Measurements from ENCODE around the gene ADGRG1. TPM values are rescaled to one million over a fixed set of nuclear protein-coding genes. Genes with fewer than 3 reads are reported as not detected.

ADGRG1 gene
- total and polyA plus RNA-seq, 5 donors = 10.2 to 24.1 (median 16.2) TPM

DNA sequence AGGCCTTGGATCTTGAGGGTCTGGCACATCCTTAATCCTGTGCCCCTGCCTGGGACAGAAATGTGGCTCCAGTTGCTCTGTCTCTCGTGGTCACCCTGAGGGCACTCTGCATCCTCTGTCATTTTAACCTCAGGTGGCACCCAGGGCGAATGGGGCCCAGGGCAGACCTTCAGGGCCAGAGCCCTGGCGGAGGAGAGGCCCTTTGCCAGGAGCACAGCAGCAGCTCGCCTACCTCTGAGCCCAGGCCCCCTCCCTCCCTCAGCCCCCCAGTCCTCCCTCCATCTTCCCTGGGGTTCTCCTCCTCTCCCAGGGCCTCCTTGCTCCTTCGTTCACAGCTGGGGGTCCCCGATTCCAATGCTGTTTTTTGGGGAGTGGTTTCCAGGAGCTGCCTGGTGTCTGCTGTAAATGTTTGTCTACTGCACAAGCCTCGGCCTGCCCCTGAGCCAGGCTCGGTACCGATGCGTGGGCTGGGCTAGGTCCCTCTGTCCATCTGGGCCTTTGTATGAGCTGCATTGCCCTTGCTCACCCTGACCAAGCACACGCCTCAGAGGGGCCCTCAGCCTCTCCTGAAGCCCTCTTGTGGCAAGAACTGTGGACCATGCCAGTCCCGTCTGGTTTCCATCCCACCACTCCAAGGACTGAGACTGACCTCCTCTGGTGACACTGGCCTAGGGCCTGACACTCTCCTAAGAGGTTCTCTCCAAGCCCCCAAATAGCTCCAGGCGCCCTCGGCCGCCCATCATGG lies 35.7 kb downstream of the ADGRG1 start:
- H3K27ac ChIP-seq (ENCODE audit: low read length) = no peak overlapping the region
- ATAC-seq (no peak), DNase-seq (no peak)
- intact Hi-C loops (cut with DNase I) = no loop called here
- H3K27me3 ChIP-seq (ENCODE audit: control insufficient read depth, insufficient read depth) = no peaks in the 10 kb centered on the region
- no peak overlapping the region for H3K4me3 ChIP-seq (ENCODE audit: low read length)
- 86% methylated on average over 15 of the region's 15 CpGs for WGBS
- H3K4me1 ChIP-seq (ENCODE audit: control insufficient read depth, insufficient read depth, low read length) = no peaks in the 10 kb centered on the region
- no peaks in the 10 kb centered on the region for H3K9me3 ChIP-seq (ENCODE audit: control insufficient read depth, low read length)

DNA sequence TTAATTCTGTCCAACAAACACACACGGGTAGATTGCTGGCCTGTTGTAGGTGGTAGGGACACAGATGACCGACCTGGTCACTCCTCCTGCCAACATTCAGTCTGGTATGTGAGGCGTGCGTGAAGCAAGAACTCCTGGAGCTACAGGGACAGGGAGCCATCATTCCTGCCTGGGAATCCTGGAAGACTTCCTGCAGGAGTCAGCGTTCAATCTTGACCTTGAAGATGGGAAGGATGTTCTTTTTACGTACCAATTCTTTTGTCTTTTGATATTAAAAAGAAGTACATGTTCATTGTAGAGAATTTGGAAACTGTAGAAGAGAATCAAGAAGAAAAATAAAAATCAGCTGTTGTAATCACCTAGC lies 36.2 kb downstream of the ADGRG1 start:
- intact Hi-C loops (cut with DNase I) = no loop called here
- WGBS = 80% methylated on average over 6 of the region's 6 CpGs
- no peaks in the 10 kb centered on the region for H3K9me3 ChIP-seq (ENCODE audit: control insufficient read depth, low read length)
- ATAC-seq (no peak), DNase-seq (no peak)
- H3K4me1 ChIP-seq (ENCODE audit: control insufficient read depth, insufficient read depth, low read length) = no peaks in the 10 kb centered on the region
- H3K27me3 ChIP-seq (ENCODE audit: control insufficient read depth, insufficient read depth) = no peaks in the 10 kb centered on the region
- no peak overlapping the region for H3K27ac ChIP-seq (ENCODE audit: low read length)
- H3K4me3 ChIP-seq (ENCODE audit: low read length) = no peak overlapping the region

DNA sequence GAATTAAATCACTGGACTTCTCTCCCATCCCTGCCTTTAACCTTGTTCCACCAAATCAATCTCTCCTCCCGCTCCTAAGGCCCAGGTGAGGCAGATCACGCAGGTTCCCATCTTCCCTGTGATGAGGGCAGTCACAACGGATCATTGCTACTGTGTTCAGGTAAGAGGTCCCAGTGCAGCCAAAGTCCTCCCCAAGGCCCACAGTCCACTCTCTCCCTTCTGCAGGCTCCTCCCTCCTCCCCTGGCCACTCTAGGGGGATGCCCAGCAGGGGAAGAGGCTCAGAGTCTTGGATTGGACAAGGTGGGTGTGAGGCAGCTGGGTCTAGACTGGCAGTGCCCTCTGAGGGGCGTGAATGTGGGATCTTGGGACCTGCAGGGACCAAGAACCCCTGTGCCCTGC lies 37.1 kb downstream of the ADGRG1 start:
- Histone ChIP-seq H3K4me1 (ENCODE audit: control insufficient read depth, insufficient read depth, low read length) (no peaks in the 10 kb centered on the region), H3K9me3 (ENCODE audit: control insufficient read depth, low read length) (no peaks in the 10 kb centered on the region), H3K4me3 (ENCODE audit: low read length) (no peak overlapping the region), H3K27me3 (ENCODE audit: control insufficient read depth, insufficient read depth) (no peaks in the 10 kb centered on the region), H3K27ac (ENCODE audit: low read length) (no peak overlapping the region)
- ATAC-seq = no peak
- intact Hi-C loops (cut with DNase I) = no loop called here
- no peak for DNase-seq
- WGBS = 67% methylated on average over 4 of the region's 4 CpGs

DNA sequence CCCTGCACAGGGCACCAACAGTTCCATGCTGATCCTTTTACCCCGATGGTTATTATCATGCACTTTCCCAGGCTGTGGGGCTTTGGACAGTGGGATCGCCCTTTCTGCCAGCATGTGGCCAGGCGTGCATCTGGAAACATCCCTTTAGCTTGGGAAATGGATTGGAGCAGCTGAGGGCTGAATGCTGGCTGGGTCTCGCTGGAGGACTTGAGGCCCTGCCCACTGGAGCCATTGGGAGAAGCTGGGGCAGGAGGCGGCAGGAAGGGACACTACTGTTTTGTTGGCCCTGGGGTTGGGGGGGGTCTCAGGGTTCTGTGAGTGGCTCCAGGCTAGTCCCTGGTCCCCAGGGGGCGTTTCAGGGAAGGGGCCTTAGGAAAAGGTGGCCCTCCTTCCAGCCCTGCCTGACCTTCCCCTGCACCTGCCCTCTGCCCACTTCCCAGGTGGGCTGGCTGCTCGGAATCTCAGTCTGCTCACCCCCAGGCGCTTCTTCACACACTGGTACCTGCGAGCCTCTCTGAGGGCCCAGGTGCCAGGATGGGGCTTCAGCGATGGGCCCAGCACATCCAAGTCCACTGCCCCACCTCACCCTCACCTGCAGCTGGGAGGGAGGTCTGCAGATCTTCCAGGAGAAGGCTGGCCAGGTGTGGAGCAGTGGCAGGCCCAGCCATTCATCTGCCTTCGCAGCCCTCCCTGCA lies 38.1 kb downstream of the ADGRG1 start:
- no peak overlapping the region for H3K27ac ChIP-seq (ENCODE audit: low read length)
- intact Hi-C loops (cut with DNase I) = no loop called here
- H3K9me3 ChIP-seq (ENCODE audit: control insufficient read depth, low read length) = no peaks in the 10 kb centered on the region
- no peaks in the 10 kb centered on the region for H3K4me1 ChIP-seq (ENCODE audit: control insufficient read depth, insufficient read depth, low read length)
- no peaks in the 10 kb centered on the region for H3K27me3 ChIP-seq (ENCODE audit: control insufficient read depth, insufficient read depth)
- DNase-seq = no peak
- no peak for ATAC-seq
- 77% methylated on average over 11 of the region's 11 CpGs for WGBS
- no peak overlapping the region for H3K4me3 ChIP-seq (ENCODE audit: low read length)

DNA sequence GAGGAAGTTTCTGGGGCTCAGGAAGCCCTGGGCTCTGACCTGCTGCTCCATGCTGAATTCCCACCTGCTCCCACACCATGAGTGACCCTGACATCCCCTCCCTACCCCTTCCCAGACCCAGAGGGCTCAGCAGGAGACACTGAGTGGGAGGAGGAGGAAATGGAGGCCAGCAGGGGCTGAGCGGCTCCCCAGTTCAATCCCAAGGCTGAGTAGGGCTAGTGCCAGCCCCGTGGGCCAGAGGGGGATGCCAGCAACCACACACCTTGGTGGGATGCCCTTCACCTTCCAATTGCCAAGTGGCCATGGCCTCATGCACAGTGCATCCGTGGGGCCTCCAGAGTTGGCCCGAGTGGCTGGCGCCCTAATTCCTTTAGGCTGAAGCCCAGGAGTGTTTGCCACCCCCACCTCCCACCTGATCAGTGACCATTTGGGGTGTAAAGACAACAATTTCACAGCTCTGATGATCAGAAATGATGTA lies 38.7 kb downstream of the ADGRG1 start:
- no peaks in the 10 kb centered on the region for H3K4me1 ChIP-seq (ENCODE audit: control insufficient read depth, insufficient read depth, low read length)
- intact Hi-C loops (cut with DNase I) = no loop called here
- WGBS = 67% methylated on average over 5 of the region's 5 CpGs
- ATAC-seq = peak in 1 of 2 donors; percentile 6
- H3K9me3 ChIP-seq (ENCODE audit: control insufficient read depth, low read length) = no peaks in the 10 kb centered on the region
- H3K27ac ChIP-seq (ENCODE audit: low read length) = no peak overlapping the region
- DNase-seq = no peak
- no peaks in the 10 kb centered on the region for H3K27me3 ChIP-seq (ENCODE audit: control insufficient read depth, insufficient read depth)
- no peak overlapping the region for H3K4me3 ChIP-seq (ENCODE audit: low read length)

DNA sequence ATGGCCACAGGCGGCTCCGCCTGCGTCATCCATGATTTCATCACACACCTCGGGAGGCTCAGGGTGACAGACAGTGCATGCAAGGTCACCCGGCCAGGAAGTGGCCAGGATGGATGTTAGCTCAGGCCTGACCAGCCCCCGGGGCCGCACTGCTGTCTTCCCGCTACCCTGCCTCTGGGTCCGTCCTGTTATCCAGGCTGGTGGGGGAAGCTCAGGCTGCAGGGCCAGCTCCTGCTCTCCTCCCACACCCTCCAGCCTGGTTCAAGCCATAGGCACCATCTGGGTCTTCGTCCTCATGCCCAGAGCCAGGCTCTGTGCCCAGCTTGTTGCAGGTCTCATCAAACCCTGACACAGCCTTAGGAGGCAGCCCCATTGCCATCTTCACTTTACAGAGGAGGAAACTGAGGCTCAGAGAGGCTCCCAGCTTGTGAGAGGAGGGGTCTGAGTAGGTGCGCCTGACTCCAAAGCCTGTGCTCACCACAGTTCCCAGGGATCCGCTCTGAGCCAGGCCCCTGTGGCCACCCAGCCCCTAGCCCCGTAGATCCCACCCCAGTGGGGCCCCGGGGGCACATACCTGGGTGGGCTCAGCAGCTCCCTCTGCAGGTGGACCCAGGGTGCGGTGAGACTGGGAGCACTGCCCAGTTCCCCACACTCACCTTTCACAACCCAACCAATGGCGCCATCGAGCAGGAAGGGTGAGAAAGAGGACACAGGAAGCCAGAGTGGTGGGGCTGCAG lies 39.3 kb downstream of the ADGRG1 start:
- no peaks in the 10 kb centered on the region for H3K27me3 ChIP-seq (ENCODE audit: control insufficient read depth, insufficient read depth)
- H3K27ac ChIP-seq (ENCODE audit: low read length) = no peak overlapping the region
- H3K9me3 ChIP-seq (ENCODE audit: control insufficient read depth, low read length) = no peaks in the 10 kb centered on the region
- ATAC-seq = peak in 1 of 2 donors; percentile 35
- 70% methylated on average over 17 of the region's 17 CpGs for WGBS
- peak in 2 of 3 donors; percentile 63 to 65 for DNase-seq
- no peaks in the 10 kb centered on the region for H3K4me1 ChIP-seq (ENCODE audit: control insufficient read depth, insufficient read depth, low read length)
- intact Hi-C loops (cut with DNase I) = no loop called here
- no peak overlapping the region for H3K4me3 ChIP-seq (ENCODE audit: low read length)

DNA sequence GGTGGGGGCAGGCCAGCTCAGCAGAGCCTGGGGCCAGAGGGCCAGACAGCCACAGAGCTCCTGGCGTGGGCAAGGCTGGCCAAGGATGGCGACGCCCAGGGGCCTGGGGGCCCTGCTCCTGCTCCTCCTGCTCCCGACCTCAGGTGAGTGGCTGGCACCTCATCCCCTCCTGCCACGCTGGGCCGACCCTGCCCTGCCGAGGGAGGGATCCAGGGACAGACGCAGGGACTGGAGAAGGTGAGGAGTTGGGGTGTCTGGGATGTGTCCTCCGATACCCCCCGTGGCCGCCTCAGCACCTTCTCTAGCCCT lies 39.8 kb downstream of the ADGRG1 start, which contains the start of gene ADGRG3:
Gene ADGRG3, plus strand, starts transcription at position 44 of the 309 bp plus-strand sequence. Its CDS starts 42 bp downstream, at position 86.
- Histone ChIP-seq H3K27me3 (ENCODE audit: control insufficient read depth, insufficient read depth) (no peaks in the 10 kb centered on the region), H3K27ac (ENCODE audit: low read length) (no peak within 1 kb of the TSS), H3K4me3 (ENCODE audit: low read length) (no peak within 1 kb of the TSS), H3K4me1 (ENCODE audit: control insufficient read depth, insufficient read depth, low read length) (no peaks in the 10 kb centered on the region), H3K9me3 (ENCODE audit: control insufficient read depth, low read length) (no peaks in the 10 kb centered on the region)
- DNase-seq (no peak), ATAC-seq (peak in 1 of 2 donors; percentile 28)
- intact Hi-C loops (cut with DNase I) = no loop called here
- 89% methylated on average over 11 of the region's 11 CpGs for WGBS

DNA sequence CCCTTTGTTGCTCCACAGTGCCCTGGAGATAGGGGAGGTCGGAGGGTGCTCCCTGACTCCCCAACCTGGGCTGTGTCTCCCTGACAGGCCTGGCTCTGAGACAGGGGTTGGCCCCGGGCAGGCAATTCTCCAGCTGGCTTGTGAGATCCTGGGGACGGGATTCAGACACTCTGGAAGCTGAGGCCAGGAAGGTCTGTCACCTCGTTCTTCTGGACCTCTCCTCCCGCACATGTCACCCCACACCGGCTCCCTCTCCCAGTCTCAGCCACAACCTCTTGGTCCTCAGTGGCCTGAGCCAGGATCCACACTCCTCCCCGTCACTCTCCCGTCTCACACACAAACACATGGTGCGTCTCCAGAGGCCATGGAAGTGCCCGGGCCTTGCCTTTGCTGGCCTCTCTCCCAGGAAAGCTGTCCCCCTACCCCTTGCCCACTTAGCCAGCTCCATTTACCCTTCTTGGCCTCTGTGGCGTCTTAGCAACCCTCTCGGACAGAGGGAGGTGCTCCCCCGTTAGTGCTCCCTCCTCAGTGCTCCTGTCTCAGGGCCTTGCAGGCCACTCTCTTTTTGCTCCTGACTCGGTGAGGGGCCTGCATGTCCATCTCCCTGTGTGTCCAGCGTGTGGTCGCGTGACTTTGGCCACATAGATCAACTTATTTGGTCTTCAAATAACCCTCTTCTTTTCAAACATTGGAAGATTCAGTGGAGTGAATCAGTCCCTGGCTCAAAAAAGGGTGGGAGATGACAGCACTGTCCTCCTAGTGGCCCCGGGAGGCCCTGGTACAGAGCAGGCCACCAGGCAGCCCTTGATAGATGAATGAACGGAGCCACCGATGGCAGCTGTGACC lies 40.4 kb downstream of the ADGRG1 start:
- Histone ChIP-seq H3K4me1 (ENCODE audit: control insufficient read depth, insufficient read depth, low read length) (no peaks in the 10 kb centered on the region), H3K27ac (ENCODE audit: low read length) (no peak overlapping the region), H3K4me3 (ENCODE audit: low read length) (no peak overlapping the region), H3K9me3 (ENCODE audit: control insufficient read depth, low read length) (no peaks in the 10 kb centered on the region), H3K27me3 (ENCODE audit: control insufficient read depth, insufficient read depth) (no peaks in the 10 kb centered on the region)
- intact Hi-C loops (cut with DNase I) = no loop called here
- ATAC-seq = no peak
- DNase-seq = no peak
- 86% methylated on average over 20 of the region's 20 CpGs for WGBS

DNA sequence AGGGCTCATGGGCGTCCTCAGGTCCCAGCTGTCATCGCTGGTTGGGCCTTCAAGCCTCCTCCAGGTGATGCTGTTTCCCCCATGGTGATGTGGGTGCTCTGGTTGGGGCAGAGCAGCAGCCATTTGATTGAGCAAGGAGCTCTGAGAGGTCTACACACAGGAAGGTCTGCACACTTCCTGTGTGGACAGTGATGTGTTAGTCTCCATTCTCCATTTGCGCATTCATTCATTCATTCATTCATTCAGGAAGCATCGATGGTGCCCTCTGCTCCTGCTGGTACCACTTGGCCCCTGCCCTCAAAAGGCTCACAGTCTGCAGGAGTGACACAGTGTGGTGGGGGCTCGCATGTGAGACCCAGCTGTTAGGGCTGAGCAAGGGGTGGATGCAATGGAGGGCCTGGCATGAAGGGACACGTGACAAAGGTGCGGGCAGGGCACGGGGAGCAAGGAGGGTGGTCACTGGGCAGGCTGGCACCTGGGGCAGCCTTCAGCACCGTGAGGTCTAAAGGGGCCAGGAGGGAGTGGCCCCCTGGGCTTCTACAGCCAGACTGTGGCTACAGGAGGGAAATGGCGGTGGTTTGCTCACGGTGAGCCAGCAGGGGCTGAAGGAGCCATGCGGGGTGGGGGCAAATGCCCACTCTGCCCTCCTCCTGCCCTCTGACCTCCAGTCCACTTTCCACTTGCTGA lies 41.2 kb downstream of the ADGRG1 start:
- Histone ChIP-seq H3K4me1 (ENCODE audit: control insufficient read depth, insufficient read depth, low read length) (no peaks in the 10 kb centered on the region), H3K4me3 (ENCODE audit: low read length) (no peak overlapping the region), H3K27me3 (ENCODE audit: control insufficient read depth, insufficient read depth) (no peaks in the 10 kb centered on the region), H3K9me3 (ENCODE audit: control insufficient read depth, low read length) (no peaks in the 10 kb centered on the region), H3K27ac (ENCODE audit: low read length) (no peak overlapping the region)
- intact Hi-C loops (cut with DNase I) = no loop called here
- ATAC-seq (no peak), DNase-seq (no peak)
- WGBS = 90% methylated on average over 12 of the region's 12 CpGs

DNA sequence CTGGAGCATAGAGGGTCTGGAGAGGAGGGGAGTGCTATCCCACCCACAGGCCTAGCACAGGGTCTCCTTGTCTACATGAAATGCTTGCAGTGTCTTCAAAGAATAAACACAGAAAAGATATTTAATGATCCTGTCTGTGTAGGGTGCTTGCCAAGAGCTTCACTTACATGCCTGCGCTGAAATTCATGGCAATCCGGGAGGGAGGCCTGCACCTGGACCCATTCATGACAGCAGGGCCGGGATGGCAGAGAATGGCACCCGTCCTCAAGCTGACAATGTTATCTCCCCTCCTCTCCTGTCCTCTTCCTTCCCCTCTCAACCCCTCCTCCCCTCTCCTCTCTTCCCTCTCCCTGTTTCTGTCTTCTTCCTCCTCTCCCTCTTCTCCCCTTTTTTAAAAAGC lies 41.8 kb downstream of the ADGRG1 start:
- DNase-seq = no peak
- intact Hi-C loops (cut with DNase I) = no loop called here
- no peaks in the 10 kb centered on the region for H3K27me3 ChIP-seq (ENCODE audit: control insufficient read depth, insufficient read depth)

More for the DNA sequence above, 41.8 kb downstream of the ADGRG1 start:
- no peaks in the 10 kb centered on the region for H3K4me1 ChIP-seq (ENCODE audit: control insufficient read depth, insufficient read depth, low read length)
- H3K9me3 ChIP-seq (ENCODE audit: control insufficient read depth, low read length) = no peaks in the 10 kb centered on the region
- WGBS = 37% methylated on average over 4 of the region's 4 CpGs
- H3K4me3 ChIP-seq (ENCODE audit: low read length) = no peak overlapping the region
- no peak for ATAC-seq
- no peak overlapping the region for H3K27ac ChIP-seq (ENCODE audit: low read length)
